Small intestine (tissue), 7 donors: ENCODE measurements around the gene ODAD4. TPM values are rescaled to one million over a fixed set of nuclear protein-coding genes. Genes with fewer than 3 reads are reported as not detected.
A peak's percentile ranks its signal among the peaks of the same experiment; 100 is the strongest.

Source experiments
- DNase-seq, 2 donors: peaks; one replicate each; pipeline versions ENCODE4 v3.0.0 to v3.0.0-alpha.2; 2013
- FAIRE-seq: peaks from 2 replicates; lab custom pipeline; 2012; peaks lifted over from hg19 to GRCh38; lab: Jason Lieb, UNC
- H3K27ac ChIP-seq, 3 donors: one replicate each; pipeline ENCODE4 v1.5.1; 2013; ENCODE audit warnings: low read length in 2 of 3, mild to moderate bottlenecking in 2 of 3, control low read depth in 1 of 3, inconsistent platforms in 1 of 3, low read depth in 1 of 3, moderate library complexity in 1 of 3
- H3K27me3 ChIP-seq, 3 donors: one replicate each; pipeline ENCODE4 v1.6.1; 2013; ENCODE audit warnings: low read length in 3 of 3, inconsistent platforms in 1 of 3; ENCODE audit not compliant: control insufficient read depth in 3 of 3, insufficient read depth in 3 of 3
- H3K36me3 ChIP-seq, 3 donors: one replicate each; pipeline ENCODE4 v1.6.1; 2013; ENCODE audit warnings: low read length in 3 of 3, inconsistent platforms in 1 of 3, low read depth in 1 of 3, mild to moderate bottlenecking in 1 of 3, moderate library complexity in 1 of 3; ENCODE audit not compliant: control insufficient read depth in 3 of 3, insufficient read depth in 2 of 3
- H3K4me1 ChIP-seq, 3 donors: one replicate each; pipeline ENCODE4 v1.6.1; 2013; ENCODE audit warnings: low read length in 2 of 3, inconsistent platforms in 1 of 3, low read depth in 1 of 3, mild to moderate bottlenecking in 1 of 3, moderate library complexity in 1 of 3; ENCODE audit not compliant: control insufficient read depth in 3 of 3, insufficient read depth in 2 of 3
- H3K4me3 ChIP-seq, 3 donors: one replicate each; pipeline ENCODE4 v1.5.1; 2013; ENCODE audit warnings: low read length in 3 of 3, control low read depth in 1 of 3, inconsistent platforms in 1 of 3, low read depth in 1 of 3, mild to moderate bottlenecking in 1 of 3, moderate library complexity in 1 of 3
- H3K9me3 ChIP-seq, 2 donors: one replicate each; pipeline ENCODE4 v1.6.1; 2013; ENCODE audit warnings: low read depth in 1 of 2, low read length in 1 of 2; ENCODE audit not compliant: control insufficient read depth in 2 of 2, insufficient read depth in 1 of 2
- WGBS, 3 donors: extraction: QIAGEN DNeasy Blood & Tissue Kit; methylation state at CpG; one replicate each; pipeline ENCODE4 v1.1.7; 2013; 5-methylcytosine and 5-hydroxymethylcytosine counted together
- polyA plus RNA-seq, 4 donors: library from polyadenylated mRNA; stranded (reverse) in 3 of 4; unstranded in 1 of 4; fragments of 200-250 nt in 3 of 4; fragments of 120-200 nt in 1 of 4; gene quantifications; one replicate each; pipeline versions ENCODE4 v1.2.1 to v1.2.3, GENCODE V29; 2013
- donor health status: healthy with polysubstance abuse.
- donor health status: control.
- donor health status: control.
- donor health status: Bipolar disorder and iron deficiency.
- donor health status: healthy.

The ODAD4 gene
- polyA plus RNA-seq, 4 donors, result 0.28 to 0.50 TPM; not detected in 2

GRCh38 chr17:41986634-41987033 lies 56.2 kb downstream of the ODAD4 start:
- no peaks in the 10 kb centered on the region for H3K9me3 ChIP-seq
- no peak overlapping the region for H3K27ac ChIP-seq
- peaks cover 0 to 6% (median 2%) of the 10 kb centered on the region in 3 donors for H3K4me1 ChIP-seq
- no peak overlapping the region for H3K4me3 ChIP-seq
- FAIRE-seq (no peak), DNase-seq (no peak)
- H3K27me3 ChIP-seq, result no peaks in the 10 kb centered on the region
- WGBS, 3 donors, result 86 to 94% (median 88%) methylated on average over 1 of the region's 1 CpG
- peaks cover 14 to 62% (median 27%) of the 10 kb centered on the region in 3 donors for H3K36me3 ChIP-seq

GRCh38 chr17:41987642-41988041 lies 57.2 kb downstream of the ODAD4 start:
- WGBS, 3 donors, result 84 to 100% (median 85%) methylated on average over 3 of the region's 3 CpGs
- Histone ChIP-seq H3K36me3 (peaks cover 17 to 61% (median 22%) of the 10 kb centered on the region in 3 donors), H3K9me3 (no peaks in the 10 kb centered on the region), H3K4me1 (peaks cover 0 to 6% (median 2%) of the 10 kb centered on the region in 3 donors), H3K27ac (no peak overlapping the region), H3K4me3 (no peak overlapping the region), H3K27me3 (no peaks in the 10 kb centered on the region)
- FAIRE-seq (no peak), DNase-seq (no peak)

- H3K36me3 ChIP-seq, result peaks cover 17 to 60% (median 20%) of the 10 kb centered on the region in 3 donors
- no peak for FAIRE-seq
- WGBS, 3 donors, result 93 to 100% (median 95%) methylated on average over 2 of the region's 2 CpGs
These were observed 58.0 kb downstream of the ODAD4 start for GRCh38 chr17:41988418-41988817.

DNA sequence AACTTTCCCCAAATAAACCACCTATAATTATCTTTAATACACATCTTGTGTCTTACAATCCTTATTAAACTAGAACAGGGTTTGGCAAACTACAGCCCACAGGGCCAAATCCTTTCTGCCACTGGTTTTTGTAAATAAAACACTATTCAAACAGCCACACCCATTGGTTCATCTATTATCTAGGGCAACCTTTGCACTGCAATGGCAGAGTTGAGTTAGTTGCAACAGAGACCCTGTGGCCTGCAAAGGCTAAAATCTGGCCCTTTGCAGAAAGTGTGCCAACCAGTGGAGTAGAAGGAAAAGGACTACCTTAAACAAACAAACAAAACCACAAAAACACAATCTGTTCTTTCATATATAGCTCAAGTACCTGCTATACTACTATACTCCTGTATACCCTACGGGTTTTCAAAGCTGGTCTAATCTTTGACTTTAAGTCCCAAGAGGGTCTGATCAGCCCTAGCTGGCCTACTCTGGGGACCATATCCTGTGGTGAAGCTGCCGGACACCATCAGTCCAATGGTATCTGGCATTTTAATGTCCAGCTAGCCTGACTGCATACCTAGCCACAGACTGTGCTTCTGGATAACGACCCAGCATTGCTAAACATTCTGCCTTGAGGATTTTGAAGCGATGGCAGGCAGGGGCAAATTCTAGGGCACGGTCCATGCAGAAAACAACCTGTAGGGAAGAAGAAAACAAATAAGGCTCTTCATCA lies 59.4 kb downstream of the ODAD4 start:
- Histone ChIP-seq H3K27ac (peak overlapping the region in 1 of 3 donors; percentile 7), H3K36me3 (peaks cover 17 to 57% (median 17%) of the 10 kb centered on the region in 3 donors), H3K4me1 (peaks cover 0 to 6% (median 2%) of the 10 kb centered on the region in 3 donors), H3K4me3 (no peak overlapping the region), H3K9me3 (no peaks in the 10 kb centered on the region), H3K27me3 (no peaks in the 10 kb centered on the region)
- 75 to 86% (median 80%) methylated on average over 5 of the region's 5 CpGs for WGBS, 3 donors
- DNase-seq (peak; percentile 54 to 55), FAIRE-seq (no peak)

More at GRCh38 chr17:41988418-41988817, 58.0 kb downstream of the ODAD4 start:
- Histone ChIP-seq H3K27me3 (no peaks in the 10 kb centered on the region), H3K4me1 (peaks cover 0 to 6% (median 2%) of the 10 kb centered on the region in 3 donors), H3K27ac (no peak overlapping the region), H3K4me3 (no peak overlapping the region), H3K9me3 (no peaks in the 10 kb centered on the region)
- no peak for DNase-seq

DNA sequence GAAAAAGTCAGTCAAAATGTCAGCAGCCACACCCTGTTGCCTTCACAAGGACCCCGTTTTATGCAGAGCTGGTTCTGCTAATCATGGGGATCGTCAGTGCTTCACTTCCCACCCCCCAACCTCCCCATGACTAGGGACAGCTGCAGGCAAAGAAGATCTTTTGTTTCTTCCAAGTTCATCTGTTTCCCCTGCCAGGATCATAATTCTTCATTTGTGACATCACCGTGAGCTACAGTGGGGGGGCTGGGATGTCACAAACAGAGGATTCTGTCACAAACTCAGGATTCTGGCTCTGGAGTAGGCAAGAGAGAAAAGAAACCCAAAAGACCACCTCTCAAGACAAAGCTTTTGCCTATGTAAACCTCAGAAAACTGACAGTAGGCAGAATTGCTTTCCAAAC lies 62.2 kb downstream of the ODAD4 start:
- H3K27ac ChIP-seq, result peak overlapping the region in 1 of 3 donors; percentile 33
- peaks cover 0 to 6% (median 2%) of the 10 kb centered on the region in 3 donors for H3K4me1 ChIP-seq
- FAIRE-seq, result no peak
- H3K9me3 ChIP-seq, result no peaks in the 10 kb centered on the region
- no peaks in the 10 kb centered on the region for H3K27me3 ChIP-seq
- 69 to 90% (median 84%) methylated on average over 3 of the region's 3 CpGs for WGBS, 3 donors
- DNase-seq, result no peak
- no peak overlapping the region for H3K4me3 ChIP-seq
- H3K36me3 ChIP-seq, result peaks cover 21 to 62% (median 22%) of the 10 kb centered on the region in 3 donors

DNA sequence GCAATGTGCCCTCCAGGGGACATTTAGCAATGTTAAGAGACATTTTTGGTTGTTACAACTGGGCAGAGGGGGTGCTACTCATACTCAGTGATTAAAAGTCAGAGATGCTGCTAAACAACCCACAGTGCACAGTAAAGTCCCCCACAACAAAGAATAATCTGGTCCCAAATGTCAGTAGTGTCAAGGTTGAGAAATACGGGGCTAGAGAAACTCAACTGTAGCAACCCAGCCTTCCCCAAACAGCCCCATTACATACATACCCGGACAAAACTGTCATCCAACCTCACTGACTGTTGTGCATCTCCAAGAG lies 66.4 kb downstream of the ODAD4 start:
- no peaks in the 10 kb centered on the region for H3K9me3 ChIP-seq
- FAIRE-seq, result no peak

DNA sequence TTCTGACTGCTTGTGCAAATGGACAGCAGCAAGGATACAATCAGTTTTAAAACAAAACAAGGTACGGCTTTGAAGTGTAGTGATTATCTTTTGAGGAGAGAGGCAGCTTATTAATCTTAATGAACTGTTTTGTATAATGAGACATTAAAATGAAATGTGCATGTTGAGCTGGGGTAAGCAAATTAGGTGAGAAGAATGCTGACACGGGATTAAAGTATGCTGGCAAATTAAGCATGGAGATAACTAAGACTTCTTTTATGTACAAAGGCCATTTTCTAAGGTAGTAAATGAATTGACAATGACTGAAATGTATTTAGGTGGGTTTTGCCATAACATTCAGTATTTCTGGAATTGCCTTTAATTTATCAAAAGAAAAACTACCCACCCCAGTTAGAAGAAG lies 68.1 kb downstream of the ODAD4 start:
- peaks cover 7 to 21% (median 13%) of the 10 kb centered on the region in 3 donors for H3K4me1 ChIP-seq
- H3K27me3 ChIP-seq, result no peaks in the 10 kb centered on the region
- H3K9me3 ChIP-seq, result no peaks in the 10 kb centered on the region
- WGBS, 3 donors, result 35 to 41% (median 38%) methylated on average over 2 of the region's 2 CpGs
- no peak overlapping the region for H3K4me3 ChIP-seq
- FAIRE-seq (no peak), DNase-seq (no peak)
- peaks cover 19 to 52% (median 23%) of the 10 kb centered on the region in 3 donors for H3K36me3 ChIP-seq
- no peak overlapping the region for H3K27ac ChIP-seq

More for the DNA sequence above, 66.4 kb downstream of the ODAD4 start:
- Histone ChIP-seq H3K27me3 (no peaks in the 10 kb centered on the region), H3K4me3 (no peak overlapping the region), H3K4me1 (peaks cover 0 to 7% (median 2%) of the 10 kb centered on the region in 3 donors), H3K27ac (peak overlapping the region in 1 of 3 donors; percentile 18), H3K36me3 (peaks cover 22 to 62% (median 23%) of the 10 kb centered on the region in 3 donors)
- WGBS, 3 donors, result 83 to 93% (median 91%) methylated on average over 2 of the region's 2 CpGs
- DNase-seq, result no peak

GRCh38 chr17:42000413-42001133 lies 70.2 kb downstream of the ODAD4 start:
- peak overlapping the region; percentile 2 to 60 (median 37) for H3K27ac ChIP-seq
- FAIRE-seq (no peak), DNase-seq (peak; percentile 61 to 83)
- H3K4me3 ChIP-seq, result no peak overlapping the region
- WGBS, 3 donors, result 18 to 62% (median 49%) methylated on average over 3 of the region's 3 CpGs
- peaks cover 17 to 43% (median 19%) of the 10 kb centered on the region in 3 donors for H3K36me3 ChIP-seq
- H3K4me1 ChIP-seq, result peaks cover 15 to 28% (median 16%) of the 10 kb centered on the region in 3 donors
- no peaks in the 10 kb centered on the region for H3K9me3 ChIP-seq
- no peaks in the 10 kb centered on the region for H3K27me3 ChIP-seq
